ENCODE measurements around the gene COPE.

Gene COPE

GRCh38 chr19:18851673-18852325 lies 67.4 kb downstream of the COPE start:
- DNase-seq (ENCODE audit: low spot score): no peak

DNA sequence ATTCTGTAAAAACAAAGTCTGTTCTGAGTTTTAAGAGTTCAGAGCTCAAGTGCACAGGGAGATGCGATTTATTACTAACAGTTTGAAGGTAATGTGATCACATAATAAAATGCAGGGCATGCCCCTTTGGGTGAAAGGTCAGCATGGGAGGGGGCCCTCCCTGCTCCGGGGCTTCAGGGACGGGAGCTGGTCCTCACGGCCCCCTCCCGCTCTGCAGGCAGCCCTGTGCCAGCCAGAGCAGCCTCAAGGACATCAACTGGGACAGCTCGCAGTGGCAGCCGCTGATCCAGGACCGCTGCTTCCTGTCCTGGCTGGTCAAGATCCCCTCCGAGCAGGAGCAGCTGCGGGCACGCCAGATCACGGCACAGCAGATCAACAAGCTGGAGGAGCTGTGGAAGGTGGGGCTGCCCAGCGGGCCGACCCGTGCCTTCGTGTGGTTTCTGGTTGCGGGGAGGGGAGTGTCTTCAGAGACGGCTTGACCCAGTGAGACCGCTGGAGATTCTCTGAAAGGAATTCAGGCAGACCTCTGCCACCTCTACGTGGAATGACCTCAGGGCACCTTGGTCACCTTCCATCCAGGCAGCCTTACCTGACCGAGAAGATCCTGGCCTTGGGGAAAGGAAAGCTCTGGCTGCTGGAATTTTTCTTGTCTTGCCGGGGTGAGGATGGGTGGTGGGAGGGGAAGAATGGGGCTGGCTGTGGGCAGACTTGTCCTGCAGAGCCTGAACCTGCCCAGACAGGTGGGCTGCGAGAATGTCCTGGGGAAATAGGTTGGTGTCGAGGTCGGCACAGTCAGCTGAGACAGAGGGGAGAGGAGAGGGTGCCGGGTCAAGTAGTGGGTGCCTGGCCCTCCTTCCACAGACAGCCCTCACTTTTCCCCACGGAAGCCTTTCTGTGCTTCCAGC lies 68.5 kb downstream of the COPE start:
- no peak for DNase-seq (ENCODE audit: low spot score)

- DNase-seq (ENCODE audit: low spot score): no peak
These were observed 69.3 kb downstream of the COPE start for GRCh38 chr19:18849838-18850400.

All from SW480 (cell line).